Stimulated activated effector memory CD8-positive, alpha-beta T cell treated with anti-CD3 and anti-CD28 coated beads, Interleukin-12 subunit alpha, Interleukin-12 subunit beta, amount 100 ng/mL, for 72 hours (primary cell): ENCODE data around the gene PIEZO2.

Source experiments
- ATAC-seq: fragments of 150-1000 bp; cut with Tn5 transposase; 2 replicates; pipeline ENCODE4 v1.10.0; 2021
- DNase-seq, 2 donors: peaks; one replicate each; pipeline ENCODE4 v3.0.0; 2021 to 2022; ENCODE audit warnings: low spot score in 2 of 2
- H3K27ac Mint-ChIP-seq: one replicate; pipeline ENCODE4 v1.8.0; 2022; ENCODE audit warnings: mild to moderate bottlenecking, mixed read lengths
- H3K36me3 Mint-ChIP-seq: one replicate; pipeline ENCODE4 v1.8.0; 2022; ENCODE audit warnings: mild to moderate bottlenecking, mixed read lengths
- H3K4me1 Mint-ChIP-seq: one replicate; pipeline ENCODE4 v1.8.0; 2022; ENCODE audit warnings: mixed read lengths
- H3K4me3 Mint-ChIP-seq: one replicate; pipeline ENCODE4 v1.8.0; 2022; ENCODE audit warnings: mild to moderate bottlenecking, mixed read lengths
- H3K9me3 Mint-ChIP-seq: one replicate; pipeline ENCODE4 v1.8.0; 2022; ENCODE audit warnings: mixed read lengths

The PIEZO2 gene

GRCh38 chr18:10977042-10977441 lies 172.3 kb downstream of the PIEZO2 start:
- Mint-ChIP-seq H3K9me3 (peaks cover 3% of the 10 kb centered on the region), H3K36me3 (no peaks in the 10 kb centered on the region), H3K4me3 (no peak overlapping the region), H3K27ac (no peak overlapping the region), H3K4me1 (no peaks in the 10 kb centered on the region)
- ATAC-seq = no peak
- no peak for DNase-seq

GRCh38 chr18:10973567-10974203 lies 175.7 kb downstream of the PIEZO2 start:
- no peaks in the 10 kb centered on the region for H3K36me3 Mint-ChIP-seq
- H3K9me3 Mint-ChIP-seq = peaks cover 8% of the 10 kb centered on the region
- DNase-seq = no peak
- no peak overlapping the region for H3K4me3 Mint-ChIP-seq
- no peaks in the 10 kb centered on the region for H3K4me1 Mint-ChIP-seq
- no peak for ATAC-seq
- no peak overlapping the region for H3K27ac Mint-ChIP-seq

- H3K4me3 Mint-ChIP-seq = no peak overlapping the region
- H3K27ac Mint-ChIP-seq = no peak overlapping the region
- no peaks in the 10 kb centered on the region for H3K4me1 Mint-ChIP-seq
- DNase-seq (no peak), ATAC-seq (no peak)
- H3K9me3 Mint-ChIP-seq = peaks cover 8% of the 10 kb centered on the region
- no peaks in the 10 kb centered on the region for H3K36me3 Mint-ChIP-seq
These were observed 177.7 kb downstream of the PIEZO2 start for GRCh38 chr18:10971717-10972116.

- H3K27ac Mint-ChIP-seq = no peak overlapping the region
- no peak overlapping the region for H3K4me3 Mint-ChIP-seq
- DNase-seq (no peak), ATAC-seq (no peak)
- H3K4me1 Mint-ChIP-seq = no peaks in the 10 kb centered on the region
- H3K36me3 Mint-ChIP-seq = no peaks in the 10 kb centered on the region
- H3K9me3 Mint-ChIP-seq = peaks cover 5% of the 10 kb centered on the region
These were observed 184.2 kb downstream of the PIEZO2 start for GRCh38 chr18:10965119-10965518.

GRCh38 chr18:10953672-10954071 lies 195.7 kb downstream of the PIEZO2 start:
- H3K9me3 Mint-ChIP-seq = peaks cover 4% of the 10 kb centered on the region
- DNase-seq = no peak
- H3K4me1 Mint-ChIP-seq = no peaks in the 10 kb centered on the region
- H3K4me3 Mint-ChIP-seq = no peak overlapping the region
- no peak for ATAC-seq
- H3K27ac Mint-ChIP-seq = no peak overlapping the region
- H3K36me3 Mint-ChIP-seq = no peaks in the 10 kb centered on the region

GRCh38 chr18:10951631-10952544 lies 197.5 kb downstream of the PIEZO2 start:
- ATAC-seq (no peak), DNase-seq (no peak)
- Mint-ChIP-seq H3K4me3 (no peak overlapping the region), H3K4me1 (no peaks in the 10 kb centered on the region), H3K9me3 (peaks cover 6% of the 10 kb centered on the region), H3K36me3 (no peaks in the 10 kb centered on the region), H3K27ac (no peak overlapping the region)

GRCh38 chr18:10950876-10951630 lies 198.3 kb downstream of the PIEZO2 start:
- Mint-ChIP-seq H3K4me3 (no peak overlapping the region), H3K27ac (no peak overlapping the region), H3K4me1 (no peaks in the 10 kb centered on the region), H3K9me3 (peaks cover 7% of the 10 kb centered on the region), H3K36me3 (no peaks in the 10 kb centered on the region)
- ATAC-seq (no peak), DNase-seq (no peak)

- no peaks in the 10 kb centered on the region for H3K4me1 Mint-ChIP-seq
- DNase-seq = no peak
- no peak overlapping the region for H3K4me3 Mint-ChIP-seq
- no peak for ATAC-seq
- no peak overlapping the region for H3K27ac Mint-ChIP-seq
- peaks cover 12% of the 10 kb centered on the region for H3K9me3 Mint-ChIP-seq
- no peaks in the 10 kb centered on the region for H3K36me3 Mint-ChIP-seq
These were observed 199.1 kb downstream of the PIEZO2 start for GRCh38 chr18:10950080-10950875.

GRCh38 chr18:10949655-10950054 lies 199.7 kb downstream of the PIEZO2 start:
- H3K4me3 Mint-ChIP-seq = no peak overlapping the region
- DNase-seq (no peak), ATAC-seq (no peak)
- peaks cover 14% of the 10 kb centered on the region for H3K9me3 Mint-ChIP-seq
- H3K27ac Mint-ChIP-seq = no peak overlapping the region
- no peaks in the 10 kb centered on the region for H3K4me1 Mint-ChIP-seq
- H3K36me3 Mint-ChIP-seq = no peaks in the 10 kb centered on the region

GRCh38 chr18:10948421-10948820 lies 200.9 kb downstream of the PIEZO2 start:
- ATAC-seq (no peak), DNase-seq (no peak)
- Mint-ChIP-seq H3K4me3 (no peak overlapping the region), H3K4me1 (no peaks in the 10 kb centered on the region), H3K9me3 (peaks cover 18% of the 10 kb centered on the region), H3K36me3 (no peaks in the 10 kb centered on the region), H3K27ac (no peak overlapping the region)

GRCh38 chr18:10946058-10946457 lies 203.3 kb downstream of the PIEZO2 start:
- Mint-ChIP-seq H3K4me3 (no peak overlapping the region), H3K27ac (no peak overlapping the region), H3K4me1 (no peaks in the 10 kb centered on the region), H3K9me3 (peaks cover 15% of the 10 kb centered on the region), H3K36me3 (no peaks in the 10 kb centered on the region)
- ATAC-seq = no peak
- DNase-seq = no peak

- DNase-seq (no peak), ATAC-seq (no peak)
- no peaks in the 10 kb centered on the region for H3K4me1 Mint-ChIP-seq
- no peak overlapping the region for H3K4me3 Mint-ChIP-seq
- H3K36me3 Mint-ChIP-seq = no peaks in the 10 kb centered on the region
- peaks cover 15% of the 10 kb centered on the region for H3K9me3 Mint-ChIP-seq
- no peak overlapping the region for H3K27ac Mint-ChIP-seq
These were observed 206.4 kb downstream of the PIEZO2 start for GRCh38 chr18:10942998-10943397.

- no peak overlapping the region for H3K27ac Mint-ChIP-seq
- ATAC-seq (no peak), DNase-seq (no peak)
- H3K4me3 Mint-ChIP-seq = no peak overlapping the region
- no peaks in the 10 kb centered on the region for H3K36me3 Mint-ChIP-seq
- peaks cover 6% of the 10 kb centered on the region for H3K9me3 Mint-ChIP-seq
- H3K4me1 Mint-ChIP-seq = no peaks in the 10 kb centered on the region
These were observed 209.5 kb downstream of the PIEZO2 start for GRCh38 chr18:10939822-10940221.

GRCh38 chr18:10937743-10938640 lies 211.4 kb downstream of the PIEZO2 start:
- Mint-ChIP-seq H3K4me1 (no peaks in the 10 kb centered on the region), H3K4me3 (no peak overlapping the region), H3K9me3 (peaks cover 3% of the 10 kb centered on the region), H3K36me3 (no peaks in the 10 kb centered on the region), H3K27ac (no peak overlapping the region)
- ATAC-seq = no peak
- no peak for DNase-seq
